CD4-positive, alpha-beta T cell treated with Interleukin-17A for 4 hours (primary cell): ENCODE measurements around the gene CSTF1.
"Not testable (repeated sequence)": the region's sequence is repeated elsewhere in the genome, so short reads cannot be mapped to it uniquely, and the experiment has no call there.

ENCODE experiments used
- DNase-seq: peaks from one replicate; pipeline ENCODE4 v3.0.0-alpha.2; 2020; ENCODE audit warnings: mixed read lengths

Gene CSTF1

DNA sequence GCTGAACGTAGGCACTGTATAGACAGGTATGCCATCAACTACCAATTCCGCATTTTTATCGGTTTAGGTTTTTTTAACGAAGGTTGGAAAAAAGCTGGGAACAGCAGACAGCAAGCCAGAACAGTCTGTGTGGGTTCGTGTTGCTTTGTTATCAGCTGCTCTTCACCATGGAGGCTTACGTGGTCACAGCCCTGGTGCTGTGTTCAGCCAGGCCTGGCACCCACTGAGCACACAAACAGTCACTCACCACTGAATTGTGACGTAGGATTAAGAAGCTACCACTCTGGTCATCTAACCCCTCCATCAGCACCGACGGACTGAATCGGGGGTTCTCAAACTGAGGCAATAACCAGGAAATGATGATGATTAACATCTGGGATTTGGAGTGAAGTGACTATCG is 20.5 kb upstream of the CSTF1 start:
- DNase-seq = no peak

- DNase-seq = no peak
These were observed 19.6 kb upstream of the CSTF1 start for GRCh38 chr20:56372850-56373249.

GRCh38 chr20:56373942-56374341 is 18.5 kb upstream of the CSTF1 start:
- no peak for DNase-seq

- no peak for DNase-seq
These were observed 16.1 kb upstream of the CSTF1 start for GRCh38 chr20:56376331-56376730.

GRCh38 chr20:56378386-56378785 is 14.1 kb upstream of the CSTF1 start:
- no peak for DNase-seq

- DNase-seq = no peak
These were observed 12.1 kb upstream of the CSTF1 start for GRCh38 chr20:56380375-56380774.

DNA sequence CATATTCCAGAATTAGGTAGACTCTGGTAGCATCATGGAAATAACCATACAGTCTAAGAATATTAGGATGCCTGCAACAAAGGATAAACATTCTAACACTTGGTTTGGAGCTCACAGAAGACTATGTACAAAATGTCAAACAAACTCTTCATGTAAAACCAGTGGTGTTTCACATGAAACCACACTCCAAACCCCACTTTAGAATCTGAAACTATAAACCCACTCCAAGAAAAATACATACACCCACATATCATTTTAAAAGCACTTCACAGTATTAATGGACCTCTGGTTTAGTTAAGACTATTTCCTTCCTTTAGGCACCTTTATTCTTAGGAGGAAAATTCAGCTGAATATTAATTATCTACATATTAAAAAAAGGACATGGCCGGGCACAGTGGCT is 10.9 kb upstream of the CSTF1 start:
- no peak for DNase-seq

- no peak for DNase-seq
These were observed 9.7 kb upstream of the CSTF1 start for GRCh38 chr20:56382696-56383095.

GRCh38 chr20:56383334-56383733 is 9.1 kb upstream of the CSTF1 start:
- no peak for DNase-seq

DNA sequence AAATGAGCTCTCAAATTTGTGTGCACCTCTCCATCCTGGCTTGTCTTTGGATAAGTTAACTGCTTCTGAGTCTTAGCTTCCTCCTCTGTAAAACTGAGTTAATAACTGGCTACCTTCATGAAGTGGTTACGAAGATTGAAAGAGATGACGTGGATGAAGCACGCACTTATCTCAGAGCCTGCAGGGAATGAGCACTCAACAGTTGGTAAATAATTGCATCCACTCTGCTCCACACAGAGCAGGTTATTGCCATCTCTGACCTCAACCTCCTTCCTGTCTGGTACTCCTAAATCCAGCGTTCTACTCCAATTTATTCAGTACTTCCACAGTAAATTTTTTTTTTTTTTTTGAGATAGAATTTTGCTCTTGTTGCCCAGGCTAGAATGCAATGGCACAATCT is 7.3 kb upstream of the CSTF1 start:
- DNase-seq = no peak

DNA sequence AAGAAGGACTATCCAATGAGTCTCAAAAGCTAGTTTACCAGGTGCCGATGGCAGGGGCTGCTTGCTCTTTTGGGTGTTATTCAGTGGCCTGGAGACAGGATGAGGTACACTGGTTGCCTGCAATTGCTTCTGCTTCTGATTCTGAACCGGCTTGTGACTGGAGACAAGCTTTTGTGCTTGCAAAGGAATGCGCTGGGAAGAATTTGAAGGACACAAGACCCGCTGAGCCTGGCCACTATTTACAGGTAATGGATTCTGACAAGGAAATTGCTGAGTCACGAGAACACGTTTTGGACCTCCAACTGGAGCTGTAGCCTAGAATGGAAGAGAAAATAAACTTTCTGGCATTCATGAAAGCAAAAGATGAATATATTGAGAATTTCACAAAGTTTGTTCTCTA is 6.2 kb upstream of the CSTF1 start:
- DNase-seq = no peak

DNA sequence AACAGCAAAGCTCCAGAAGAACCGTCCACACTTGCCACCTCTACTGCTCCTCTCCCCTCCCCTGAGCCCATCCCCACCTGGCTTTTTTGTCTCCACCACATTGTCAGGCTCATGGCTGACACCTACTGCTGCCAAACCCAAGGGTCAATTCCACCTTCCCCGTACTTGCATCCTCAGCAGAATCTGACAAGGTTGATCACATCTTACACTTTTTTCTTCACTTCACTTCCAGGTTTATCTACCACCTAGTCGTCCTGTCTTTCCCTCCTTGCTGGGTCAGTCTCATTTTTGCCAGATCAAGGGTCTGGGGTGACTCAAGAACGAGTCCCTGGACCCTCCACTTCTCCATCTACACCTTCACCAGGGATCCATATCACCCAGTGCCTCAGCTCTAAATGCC is 3.6 kb upstream of the CSTF1 start:
- no peak for DNase-seq

DNA sequence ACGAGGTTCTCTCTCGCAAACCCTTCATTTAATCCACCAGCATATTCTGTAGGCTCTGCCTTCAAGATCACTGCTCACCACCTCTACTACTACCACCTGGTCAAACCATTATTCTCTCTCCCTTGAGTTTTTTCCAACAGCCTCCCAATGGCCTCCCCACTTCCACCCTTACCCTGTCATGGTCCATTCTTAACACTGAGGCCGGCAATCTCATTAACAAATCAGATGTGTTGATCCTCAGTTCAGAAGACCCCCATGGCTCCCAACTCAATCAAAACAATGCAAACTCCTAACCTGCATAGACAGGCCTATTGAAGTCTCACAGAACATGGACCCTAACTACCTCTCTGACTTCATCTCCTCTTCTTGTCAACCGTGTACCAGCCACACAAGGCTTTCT is 2.6 kb upstream of the CSTF1 start:
- no peak for DNase-seq

GRCh38 chr20:56390396-56390795 is 2.0 kb upstream of the CSTF1 start:
- not testable (repeated sequence) for DNase-seq

- no peak for DNase-seq
These were observed 1.4 kb upstream of the CSTF1 start for GRCh38 chr20:56391037-56391436.

DNA sequence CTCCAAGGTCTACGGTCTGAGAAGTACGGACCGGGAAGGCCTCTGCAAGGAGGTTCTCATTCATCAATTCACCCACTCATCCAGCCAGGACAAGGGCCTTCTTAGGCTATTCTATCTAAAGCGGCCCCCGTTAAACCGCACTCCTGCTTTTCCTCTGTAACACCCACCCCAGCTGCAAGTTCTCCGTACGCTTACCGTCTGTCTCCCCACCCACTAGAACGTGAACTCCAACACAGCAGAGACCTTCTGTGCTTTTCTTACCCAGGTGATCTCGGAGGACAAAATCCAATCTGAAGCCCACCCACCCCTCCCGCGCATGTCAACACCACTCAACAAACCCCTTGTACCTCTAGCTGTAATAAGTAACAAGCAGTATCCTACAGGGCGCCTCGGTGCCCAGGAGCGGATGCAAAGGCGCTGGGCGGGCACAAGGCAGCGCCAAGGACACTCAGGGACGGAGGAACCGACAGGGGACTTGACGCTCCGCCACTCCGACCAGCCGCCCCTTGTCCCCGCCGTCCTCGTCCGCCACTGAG is 781 bp upstream of the CSTF1 start:
- no peak for DNase-seq

DNA sequence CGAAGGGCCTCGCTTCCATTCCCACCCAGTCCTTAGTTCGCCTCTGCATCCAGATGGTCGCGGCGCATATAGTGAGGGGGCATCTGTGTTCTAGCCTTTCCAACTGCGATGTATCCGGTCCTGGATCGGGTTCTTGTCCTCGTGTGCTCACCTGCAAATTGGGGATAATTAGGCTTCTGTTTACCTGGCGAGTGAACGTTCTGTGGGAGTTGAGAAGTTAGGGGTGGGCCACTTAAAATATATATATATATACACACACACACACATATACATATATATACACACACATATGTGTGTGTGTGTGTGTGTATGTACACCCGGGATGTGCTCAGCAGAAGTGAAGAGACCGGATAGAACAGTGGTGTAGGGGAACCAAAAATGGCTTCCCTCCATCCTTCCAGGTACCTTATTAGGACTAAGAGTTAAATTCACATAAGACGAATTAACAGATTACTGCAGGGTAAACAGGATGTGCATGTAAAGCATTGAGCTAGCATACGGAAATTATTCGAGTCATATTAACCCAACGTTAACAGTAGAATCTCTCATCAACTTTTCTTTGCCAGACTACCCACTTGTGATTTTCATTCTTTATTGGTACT is 537 bp downstream of the CSTF1 start:
- DNase-seq = no peak

DNA sequence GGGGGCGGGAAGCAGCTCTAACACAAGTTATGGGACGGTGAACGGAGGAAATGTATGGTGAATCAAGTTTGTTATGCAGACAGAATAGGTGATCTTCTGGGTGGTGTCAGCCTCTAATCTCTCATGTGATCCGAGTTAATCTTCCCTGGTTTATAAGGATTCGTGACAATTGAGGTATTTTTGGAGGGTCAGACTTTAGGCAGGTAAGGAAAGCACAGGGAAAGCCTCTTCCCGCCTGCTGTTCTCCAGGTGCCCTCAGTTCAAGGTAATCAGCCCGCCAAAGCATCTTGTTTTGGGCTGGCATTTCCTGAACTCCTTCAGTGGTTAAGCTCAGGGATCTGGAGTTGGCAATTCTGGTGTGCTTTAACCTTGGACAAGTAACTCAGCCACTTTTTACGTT is 1.2 kb downstream of the CSTF1 start:
- no peak for DNase-seq

- no peak for DNase-seq
These were observed 2.7 kb downstream of the CSTF1 start for GRCh38 chr20:56395166-56395565.

DNA sequence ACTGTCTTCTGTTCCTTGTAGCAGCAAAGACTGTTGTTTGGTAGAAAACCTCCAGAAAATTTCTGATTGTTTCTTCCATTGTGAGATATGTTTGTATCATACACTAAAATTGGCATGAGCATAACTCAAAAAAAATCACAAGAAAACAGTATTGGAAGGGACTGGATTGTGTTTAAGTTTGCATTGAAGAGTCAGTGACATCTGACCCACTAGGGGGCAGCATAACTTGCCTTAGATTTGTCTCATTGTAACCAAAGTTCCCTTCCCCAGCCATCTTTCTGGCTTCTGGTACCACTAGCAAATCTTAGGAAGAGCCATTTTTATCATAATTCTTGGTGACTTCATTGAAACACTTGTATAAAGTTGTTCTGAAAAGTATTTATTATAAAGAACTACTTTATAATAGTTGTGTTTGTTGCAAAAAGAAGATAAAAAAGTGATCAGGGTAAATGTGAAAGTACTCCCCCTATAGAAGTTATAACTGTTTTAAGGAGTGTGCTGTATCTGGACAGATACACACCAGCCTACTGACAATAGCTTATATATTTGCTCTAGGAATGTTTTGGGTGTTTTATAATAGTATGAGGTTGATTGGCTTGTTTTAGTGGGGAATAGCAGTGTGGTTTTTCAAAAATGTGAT is 7.7 kb downstream of the CSTF1 start:
- DNase-seq = peak; percentile 83

DNA sequence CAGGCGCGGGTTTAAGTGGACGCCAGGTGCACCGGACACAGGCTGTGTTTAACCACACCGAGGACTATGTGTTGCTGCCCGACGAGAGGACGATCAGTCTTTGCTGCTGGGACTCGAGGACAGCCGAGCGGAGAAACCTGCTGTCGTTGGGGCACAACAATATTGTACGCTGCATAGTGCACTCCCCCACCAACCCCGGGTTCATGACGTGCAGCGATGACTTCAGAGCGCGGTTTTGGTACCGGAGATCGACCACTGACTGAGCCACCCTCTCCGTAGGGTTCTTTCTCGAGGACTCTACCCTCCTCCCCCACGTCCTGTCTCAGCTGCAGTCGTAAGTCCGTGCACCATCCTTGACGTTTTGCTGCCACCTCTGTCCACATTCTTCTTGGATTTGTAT is 11.0 kb downstream of the CSTF1 start:
- no peak for DNase-seq

GRCh38 chr20:56405356-56405755 is 12.9 kb downstream of the CSTF1 start:
- not testable (repeated sequence) for DNase-seq

DNA sequence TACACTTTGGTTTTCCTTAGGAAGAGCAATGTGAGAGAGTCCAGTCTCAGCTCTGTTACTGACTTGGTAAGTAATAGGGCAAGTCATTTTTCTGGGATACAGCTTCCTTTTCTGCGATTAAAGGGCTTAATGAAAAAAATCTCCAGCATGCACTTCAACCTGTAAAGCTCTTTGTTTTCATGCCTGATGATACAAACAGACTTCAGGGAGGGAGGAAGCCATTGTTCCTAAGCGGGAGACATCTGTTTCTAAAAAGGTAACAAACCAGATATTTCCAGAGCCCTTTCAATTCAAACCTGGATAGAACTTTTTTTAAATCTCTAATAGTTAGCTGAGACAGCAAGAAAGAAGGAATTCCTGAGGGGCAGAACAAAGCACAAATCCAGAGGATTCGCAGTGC is 14.5 kb downstream of the CSTF1 start:
- DNase-seq = no peak

GRCh38 chr20:56409521-56409920 is 17.1 kb downstream of the CSTF1 start:
- no peak for DNase-seq

- no peak for DNase-seq
These were observed 17.5 kb downstream of the CSTF1 start for GRCh38 chr20:56409956-56410355.
